ENCODE data around the gene CELA2B. TPM values are rescaled to one million over a fixed set of nuclear protein-coding genes. Genes with fewer than 3 reads are reported as not detected.

Gene CELA2B
- total and polyA plus RNA-seq, 3 donors from 2014 or later, result 2.7 to 3.7 (median 3.3) TPM

GRCh38 chr1:15449567-15449966, 26.3 kb upstream of the CELA2B start:
- intact Hi-C loops (cut with DNase I; ENCODE audit: low total_unique reads), result no loop called here
- WGBS, 2 donors, result 80 to 82% methylated on average over 3 of the region's 3 CpGs

GRCh38 chr1:15451014-15451722, 24.7 kb upstream of the CELA2B start:
- DNase-seq, result no peak
- intact Hi-C loops (cut with DNase I; ENCODE audit: low total_unique reads), result no loop called here

More at GRCh38 chr1:15449567-15449966, 26.3 kb upstream of the CELA2B start:
- no peak for TF ChIP-seq POLR2A (IDR thresholded peaks at IDR 0.05)
- Histone ChIP-seq H3K27ac (no peak overlapping the region), H3K9me3 (no peaks in the 10 kb centered on the region), H3K36me3 (ENCODE audit: low read depth, missing control alignments) (no peaks in the 10 kb centered on the region), H3K27me3 (no peaks in the 10 kb centered on the region), H3K4me1 (peaks cover under 1% of the 10 kb centered on the region), H3K4me3 (no peak overlapping the region)
- DNase-seq, result no peak

GRCh38 chr1:15452216-15452615, 23.7 kb upstream of the CELA2B start:
- no peaks in the 10 kb centered on the region for H3K9me3 ChIP-seq
- intact Hi-C loops (cut with DNase I; ENCODE audit: low total_unique reads), result no loop called here
- no peak overlapping the region for H3K4me3 ChIP-seq
- no peak overlapping the region for H3K27ac ChIP-seq
- TF ChIP-seq POLR2A (IDR thresholded peaks at IDR 0.05) (no peak), CTCF (IDR thresholded peaks at IDR 0.05) (no peak)
- WGBS, 2 donors, result 100% methylated on average over 1 of the region's 1 CpG; no CpG with 5 or more reads in 1 of the 2 donors
- H3K4me1 ChIP-seq, result peaks cover 7% of the 10 kb centered on the region
- no peak for DNase-seq
- H3K27me3 ChIP-seq, result no peaks in the 10 kb centered on the region
- H3K36me3 ChIP-seq (ENCODE audit: low read depth, missing control alignments), result no peaks in the 10 kb centered on the region

More at GRCh38 chr1:15451014-15451722, 24.7 kb upstream of the CELA2B start:
- H3K4me3 ChIP-seq, result no peak overlapping the region
- no peaks in the 10 kb centered on the region for H3K36me3 ChIP-seq (ENCODE audit: low read depth, missing control alignments)
- 95 to 97% methylated on average over 6 of the region's 6 CpGs for WGBS, 2 donors
- no peak for TF ChIP-seq CTCF (IDR thresholded peaks at IDR 0.05)
- no peak for TF ChIP-seq POLR2A (IDR thresholded peaks at IDR 0.05)
- H3K9me3 ChIP-seq, result no peaks in the 10 kb centered on the region
- H3K4me1 ChIP-seq, result no peaks in the 10 kb centered on the region
- no peaks in the 10 kb centered on the region for H3K27me3 ChIP-seq
- no peak overlapping the region for H3K27ac ChIP-seq

- peaks cover 11% of the 10 kb centered on the region for H3K4me1 ChIP-seq
- no peak for DNase-seq
- H3K27me3 ChIP-seq, result no peaks in the 10 kb centered on the region
- H3K4me3 ChIP-seq, result no peak overlapping the region
- 85 to 89% methylated on average over 10 of the region's 10 CpGs for WGBS, 2 donors
- intact Hi-C loops (cut with DNase I; ENCODE audit: low total_unique reads), result no loop called here
- H3K36me3 ChIP-seq (ENCODE audit: low read depth, missing control alignments), result no peaks in the 10 kb centered on the region
- no peak overlapping the region for H3K27ac ChIP-seq
- TF ChIP-seq CTCF (IDR thresholded peaks at IDR 0.05), result no peak
- TF ChIP-seq POLR2A (IDR thresholded peaks at IDR 0.05), result no peak
- H3K9me3 ChIP-seq, result no peaks in the 10 kb centered on the region
Measured at GRCh38 chr1:15452866-15453571, 22.9 kb upstream of the CELA2B start.

- Histone ChIP-seq H3K9me3 (no peaks in the 10 kb centered on the region), H3K4me1 (peaks cover 11% of the 10 kb centered on the region), H3K36me3 (ENCODE audit: low read depth, missing control alignments) (no peaks in the 10 kb centered on the region), H3K27ac (no peak overlapping the region), H3K27me3 (no peaks in the 10 kb centered on the region), H3K4me3 (no peak overlapping the region)
- TF ChIP-seq CTCF (IDR thresholded peaks at IDR 0.05) (no peak), POLR2A (IDR thresholded peaks at IDR 0.05) (no peak)
- 77 to 85% methylated on average over 11 of the region's 11 CpGs for WGBS, 2 donors
- intact Hi-C loops (cut with DNase I; ENCODE audit: low total_unique reads), result no loop called here
- DNase-seq, result no peak
Measured at GRCh38 chr1:15453734-15454133, 22.2 kb upstream of the CELA2B start.
